Gastrocnemius medialis (tissue), 4 donors: ENCODE measurements around the gene ATP9B. TPM values are rescaled to one million over a fixed set of nuclear protein-coding genes. Genes with fewer than 3 reads are reported as not detected.
"Not testable (repeated sequence)": the region's sequence is repeated elsewhere in the genome, so short reads cannot be mapped to it uniquely, and the experiment has no call there.

ENCODE experiments used
- ATAC-seq, 2 donors: fragments of 150-250 bp; one replicate each; pipeline ENCODE4 v1.9.1; 2016
- DNase-seq, 2 donors: peaks; one replicate each; pipeline ENCODE4 v3.0.0-alpha.2; 2019
- H3K27ac ChIP-seq, 4 donors: fragments of 200-600 bp; sonication (generic); 1 replicate in 1 of 4; 2 replicates in 3 of 4; pipeline ENCODE4 v1.5.1; 2016 to 2018; ENCODE audit warnings: mild to moderate bottlenecking in 2 of 4, moderate library complexity in 1 of 4
- H3K27me3 ChIP-seq, 3 donors: fragments of 200-600 bp; sonication (generic) in 2 of 3; 1 replicate in 1 of 3; 2 replicates in 2 of 3; pipeline versions ENCODE4 v1.5.1 to v1.6.0; 2016 to 2019; ENCODE audit warnings: mild to moderate bottlenecking in 1 of 3, moderate library complexity in 1 of 3
- H3K36me3 ChIP-seq, 2 donors: fragments of 200-600 bp; sonication (generic) in 1 of 2; one replicate each; pipeline ENCODE4 v1.5.1; 2017 to 2018
- H3K4me1 ChIP-seq, 2 donors: fragments of 200-600 bp; sonication (generic) in 1 of 2; one replicate each; pipeline ENCODE4 v1.5.1; 2016 to 2017; ENCODE audit warnings: mild to moderate bottlenecking in 2 of 2
- H3K4me3 ChIP-seq, 4 donors: fragments of 200-600 bp; sonication (generic) in 3 of 4; 1 replicate in 1 of 4; 2 replicates in 3 of 4; pipeline ENCODE4 v1.5.1; 2016 to 2019; ENCODE audit warnings: mild to moderate bottlenecking in 2 of 4
- H3K9me3 ChIP-seq, 3 donors: fragments of 200-600 bp; sonication (generic) in 2 of 3; 1 replicate in 1 of 3; 2 replicates in 2 of 3; pipeline ENCODE4 v1.5.1; 2016 to 2019
- POLR2A ChIP-seq, 2 donors: fragments of 450-650 bp; IDR thresholded peaks; one replicate each; pipeline ENCODE4 v1.6.1; 2017; ENCODE audit warnings: antibody characterized with exemption in 2 of 2, mild to moderate bottlenecking in 2 of 2, moderate library complexity in 2 of 2
- in situ Hi-C, 4 donors: fragments of 200-750 bp; cut with MboI; loops; one replicate each; pipeline versions ENCODE4 v1.15.0 to v1.8.0; 2017; ENCODE audit warnings: low sequenced_read_pairs in 4 of 4
- intact Hi-C: fragments of 100-400 bp; cut with DNase I; formaldehyde crosslinking; loops from one replicate; pipeline ENCODE4 v1.15.1; 2023; ENCODE audit warnings: low total_unique reads
- total RNA-seq, 4 donors: library from RNA; depleted of rRNA; stranded (reverse); fragments of >200 nt; gene quantifications; one replicate each; pipeline versions ENCODE4 v1.1.0 to v1.2.3, GENCODE V29; 2016
- TF ChIP-seq, protein P1 (sequence below), 5 experiments: fragments of 450-650 bp in 3 of 5; fragments of 200-600 bp in 2 of 5; sonication (generic) in 2 of 5; IDR thresholded peaks in 4 of 5; conservative IDR thresholded peaks in 1 of 5; 1 replicate in 4 of 5; 2 replicates in 1 of 5; pipeline ENCODE4 v1.5.1; 2016 to 2019; ENCODE audit warnings: antibody characterized with exemption in 5 of 5, mild to moderate bottlenecking in 3 of 5, moderate library complexity in 3 of 5

ATP9B gene
- total RNA-seq, 4 donors from 2014 or later, result 9.9 to 33.6 (median 18.6) TPM

DNA sequence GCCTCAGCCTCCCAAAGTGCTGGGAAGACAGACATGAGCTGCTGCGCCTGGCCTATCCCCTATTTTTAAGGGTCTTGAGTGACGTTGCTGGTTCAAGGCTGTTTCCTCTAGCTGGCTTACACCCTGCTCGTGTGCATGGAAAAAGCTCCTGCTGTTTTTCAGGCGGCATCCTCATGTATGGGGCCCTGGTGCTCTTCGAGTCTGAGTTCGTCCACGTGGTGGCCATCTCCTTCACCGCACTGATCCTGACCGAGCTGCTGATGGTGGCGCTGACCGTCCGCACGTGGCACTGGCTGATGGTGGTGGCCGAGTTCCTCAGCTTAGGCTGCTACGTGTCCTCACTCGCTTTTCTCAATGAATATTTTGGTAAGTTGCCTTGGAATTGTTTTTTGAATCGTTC lies 304.5 kb downstream of the ATP9B start:
- Histone ChIP-seq H3K9me3 (no peaks in the 10 kb centered on the region), H3K4me3 (no peak overlapping the region), H3K27me3 (no peaks in the 10 kb centered on the region), H3K36me3 (peaks cover 0 to 15% of the 10 kb centered on the region in 2 donors), H3K27ac (no peak overlapping the region), H3K4me1 (no peaks in the 10 kb centered on the region)
- intact Hi-C loops (no loop called here), in situ Hi-C loops (loop anchor here (5.0 to 10.0 kb wide), 2 partner anchors 161 to 269 kb away; no protein-coding TSS in a partner anchor)
- DNase-seq (no peak), ATAC-seq (no peak)
- no peak for TF ChIP-seq POLR2A (IDR thresholded peaks at IDR 0.05)
- TF ChIP-seq, protein P1, sequence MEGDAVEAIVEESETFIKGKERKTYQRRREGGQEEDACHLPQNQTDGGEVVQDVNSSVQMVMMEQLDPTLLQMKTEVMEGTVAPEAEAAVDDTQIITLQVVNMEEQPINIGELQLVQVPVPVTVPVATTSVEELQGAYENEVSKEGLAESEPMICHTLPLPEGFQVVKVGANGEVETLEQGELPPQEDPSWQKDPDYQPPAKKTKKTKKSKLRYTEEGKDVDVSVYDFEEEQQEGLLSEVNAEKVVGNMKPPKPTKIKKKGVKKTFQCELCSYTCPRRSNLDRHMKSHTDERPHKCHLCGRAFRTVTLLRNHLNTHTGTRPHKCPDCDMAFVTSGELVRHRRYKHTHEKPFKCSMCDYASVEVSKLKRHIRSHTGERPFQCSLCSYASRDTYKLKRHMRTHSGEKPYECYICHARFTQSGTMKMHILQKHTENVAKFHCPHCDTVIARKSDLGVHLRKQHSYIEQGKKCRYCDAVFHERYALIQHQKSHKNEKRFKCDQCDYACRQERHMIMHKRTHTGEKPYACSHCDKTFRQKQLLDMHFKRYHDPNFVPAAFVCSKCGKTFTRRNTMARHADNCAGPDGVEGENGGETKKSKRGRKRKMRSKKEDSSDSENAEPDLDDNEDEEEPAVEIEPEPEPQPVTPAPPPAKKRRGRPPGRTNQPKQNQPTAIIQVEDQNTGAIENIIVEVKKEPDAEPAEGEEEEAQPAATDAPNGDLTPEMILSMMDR (IDR thresholded peaks at IDR 0.05 in 4 of 5, conservative IDR thresholded peaks at IDR 0.05 in 1 of 5), result no peak

DNA sequence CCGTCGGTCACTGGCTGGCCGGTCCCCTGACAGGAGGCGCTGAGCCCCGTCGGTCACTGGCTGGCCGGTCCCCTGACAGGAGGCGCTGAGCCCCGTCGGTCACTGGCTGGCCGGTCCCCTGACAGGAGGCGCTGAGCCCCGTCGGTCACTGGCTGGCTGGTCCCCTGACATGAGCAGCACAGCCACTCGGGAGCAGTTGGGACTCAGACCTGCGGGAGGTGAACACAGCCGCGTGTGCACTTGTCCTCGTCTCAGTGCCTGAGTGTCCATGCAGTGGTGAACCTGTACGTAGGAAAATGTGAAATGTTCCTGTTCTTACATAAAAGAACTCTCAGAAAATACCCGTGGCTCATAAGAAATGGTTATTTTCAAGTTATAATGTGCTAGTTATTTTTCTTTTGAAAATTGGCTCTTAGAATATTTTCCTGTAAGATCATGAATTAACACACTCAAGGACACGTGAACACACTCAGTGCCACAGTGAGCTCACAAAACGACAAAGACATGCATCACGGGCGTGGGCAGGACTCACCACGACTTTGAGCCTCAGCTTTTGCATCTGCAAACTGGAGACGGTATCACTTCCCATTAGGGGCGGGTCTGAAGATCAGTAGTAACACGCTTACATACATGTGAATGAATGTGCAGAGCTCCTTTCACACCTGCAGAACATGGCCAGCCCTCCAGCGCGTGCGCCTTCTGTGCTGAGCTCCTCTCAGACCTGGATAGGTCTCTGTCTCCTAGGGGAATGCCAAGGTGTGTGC lies 305.4 kb downstream of the ATP9B start:
- intact Hi-C loops, result no loop called here

DNA sequence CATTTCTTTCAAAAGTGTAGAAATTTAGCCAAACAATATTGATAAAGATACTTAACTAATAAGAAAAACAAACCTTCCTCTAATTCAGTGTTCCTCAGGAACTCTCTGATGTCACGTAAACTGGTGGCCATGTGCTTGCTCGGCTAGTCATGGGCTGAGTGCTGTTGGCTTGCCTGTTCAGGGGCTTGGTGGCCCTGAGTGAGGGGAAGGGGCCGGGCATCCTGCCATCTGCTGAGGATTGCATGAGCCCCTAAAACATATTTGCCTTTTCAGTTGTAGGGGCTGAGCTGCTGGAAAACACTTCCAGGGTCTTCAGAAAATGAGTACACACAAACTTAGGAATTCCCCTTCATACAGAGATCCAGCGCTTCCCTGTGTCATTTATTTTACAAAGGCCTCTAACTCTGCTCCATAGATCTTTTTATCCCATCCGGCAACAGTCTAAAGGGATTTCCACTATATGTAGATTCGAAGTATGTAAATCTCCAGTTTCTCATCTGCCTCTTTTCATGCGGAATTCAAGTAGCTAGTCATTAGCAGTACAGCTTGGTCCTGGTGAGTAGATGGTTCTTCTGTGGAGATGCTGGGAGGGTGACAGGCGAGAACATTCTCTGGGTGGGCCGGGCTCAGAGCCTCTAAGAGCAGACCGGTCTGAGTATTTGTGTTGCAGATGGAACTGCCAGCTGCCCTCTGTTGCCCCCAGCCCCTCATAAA lies 306.4 kb downstream of the ATP9B start:
- in situ Hi-C loops, result loop anchor here (5.0 to 10.0 kb wide), 3 partner anchors 159 to 272 kb away; no protein-coding TSS in a partner anchor
- intact Hi-C loops, result no loop called here

More for the DNA sequence above, 305.4 kb downstream of the ATP9B start:
- Histone ChIP-seq H3K4me3 (no peak overlapping the region), H3K36me3 (peaks cover 0 to 15% of the 10 kb centered on the region in 2 donors), H3K9me3 (no peaks in the 10 kb centered on the region), H3K27me3 (no peaks in the 10 kb centered on the region), H3K27ac (no peak overlapping the region), H3K4me1 (peaks cover 0 to 3% of the 10 kb centered on the region in 2 donors)
- TF ChIP-seq POLR2A (IDR thresholded peaks at IDR 0.05), result no peak
- TF ChIP-seq, protein P1 (IDR thresholded peaks at IDR 0.05 in 4 of 5, conservative IDR thresholded peaks at IDR 0.05 in 1 of 5), result no peak
- DNase-seq, result no peak
- no peak for ATAC-seq
- in situ Hi-C loops, result loop anchor here (5.0 to 10.0 kb wide), 3 partner anchors 160 to 273 kb away; no protein-coding TSS in a partner anchor

DNA sequence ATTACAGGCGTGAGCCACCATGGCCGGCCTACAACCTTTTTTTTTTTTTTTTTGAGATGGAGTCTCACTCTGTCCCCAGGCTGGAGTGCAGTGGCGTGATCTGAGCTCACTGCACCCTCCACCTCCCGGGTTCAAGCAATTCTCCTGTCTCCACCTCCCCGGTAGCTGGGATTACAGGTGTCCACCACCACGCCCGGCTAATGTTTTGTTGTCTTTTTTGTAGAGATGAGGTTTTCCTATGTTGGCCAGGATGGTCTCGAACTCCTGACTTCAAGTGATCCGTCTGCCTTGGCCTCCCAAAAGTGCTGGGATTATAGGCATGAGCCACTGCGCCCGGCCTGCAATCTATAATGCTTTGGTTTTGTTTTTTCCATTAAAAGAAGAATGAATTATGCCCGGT lies 307.5 kb downstream of the ATP9B start:
- H3K27ac ChIP-seq, intact Hi-C loops, H3K4me1 ChIP-seq, H3K9me3 ChIP-seq, H3K4me3 ChIP-seq, ATAC-seq, H3K27me3 ChIP-seq, DNase-seq: not testable (repeated sequence)
- peaks cover 0 to 15% of the 10 kb centered on the region in 2 donors for H3K36me3 ChIP-seq
- in situ Hi-C loops, result loop anchor here (5.0 to 10.0 kb wide), 3 partner anchors 158 to 271 kb away; no protein-coding TSS in a partner anchor

More for the DNA sequence above, 306.4 kb downstream of the ATP9B start:
- no peak overlapping the region for H3K4me3 ChIP-seq
- peaks cover 0 to 3% of the 10 kb centered on the region in 2 donors for H3K4me1 ChIP-seq
- ATAC-seq (no peak), DNase-seq (no peak)
- TF ChIP-seq POLR2A (IDR thresholded peaks at IDR 0.05), result no peak
- TF ChIP-seq, protein P1 (IDR thresholded peaks at IDR 0.05 in 4 of 5, conservative IDR thresholded peaks at IDR 0.05 in 1 of 5), result no peak
- no peaks in the 10 kb centered on the region for H3K9me3 ChIP-seq
- no peaks in the 10 kb centered on the region for H3K27me3 ChIP-seq
- H3K36me3 ChIP-seq, result peaks cover 0 to 15% of the 10 kb centered on the region in 2 donors
- H3K27ac ChIP-seq, result no peak overlapping the region
